ENCODE measurements around the gene NLRP4.

The NLRP4 gene, protein sequence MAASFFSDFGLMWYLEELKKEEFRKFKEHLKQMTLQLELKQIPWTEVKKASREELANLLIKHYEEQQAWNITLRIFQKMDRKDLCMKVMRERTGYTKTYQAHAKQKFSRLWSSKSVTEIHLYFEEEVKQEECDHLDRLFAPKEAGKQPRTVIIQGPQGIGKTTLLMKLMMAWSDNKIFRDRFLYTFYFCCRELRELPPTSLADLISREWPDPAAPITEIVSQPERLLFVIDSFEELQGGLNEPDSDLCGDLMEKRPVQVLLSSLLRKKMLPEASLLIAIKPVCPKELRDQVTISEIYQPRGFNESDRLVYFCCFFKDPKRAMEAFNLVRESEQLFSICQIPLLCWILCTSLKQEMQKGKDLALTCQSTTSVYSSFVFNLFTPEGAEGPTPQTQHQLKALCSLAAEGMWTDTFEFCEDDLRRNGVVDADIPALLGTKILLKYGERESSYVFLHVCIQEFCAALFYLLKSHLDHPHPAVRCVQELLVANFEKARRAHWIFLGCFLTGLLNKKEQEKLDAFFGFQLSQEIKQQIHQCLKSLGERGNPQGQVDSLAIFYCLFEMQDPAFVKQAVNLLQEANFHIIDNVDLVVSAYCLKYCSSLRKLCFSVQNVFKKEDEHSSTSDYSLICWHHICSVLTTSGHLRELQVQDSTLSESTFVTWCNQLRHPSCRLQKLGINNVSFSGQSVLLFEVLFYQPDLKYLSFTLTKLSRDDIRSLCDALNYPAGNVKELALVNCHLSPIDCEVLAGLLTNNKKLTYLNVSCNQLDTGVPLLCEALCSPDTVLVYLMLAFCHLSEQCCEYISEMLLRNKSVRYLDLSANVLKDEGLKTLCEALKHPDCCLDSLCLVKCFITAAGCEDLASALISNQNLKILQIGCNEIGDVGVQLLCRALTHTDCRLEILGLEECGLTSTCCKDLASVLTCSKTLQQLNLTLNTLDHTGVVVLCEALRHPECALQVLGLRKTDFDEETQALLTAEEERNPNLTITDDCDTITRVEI

DNA sequence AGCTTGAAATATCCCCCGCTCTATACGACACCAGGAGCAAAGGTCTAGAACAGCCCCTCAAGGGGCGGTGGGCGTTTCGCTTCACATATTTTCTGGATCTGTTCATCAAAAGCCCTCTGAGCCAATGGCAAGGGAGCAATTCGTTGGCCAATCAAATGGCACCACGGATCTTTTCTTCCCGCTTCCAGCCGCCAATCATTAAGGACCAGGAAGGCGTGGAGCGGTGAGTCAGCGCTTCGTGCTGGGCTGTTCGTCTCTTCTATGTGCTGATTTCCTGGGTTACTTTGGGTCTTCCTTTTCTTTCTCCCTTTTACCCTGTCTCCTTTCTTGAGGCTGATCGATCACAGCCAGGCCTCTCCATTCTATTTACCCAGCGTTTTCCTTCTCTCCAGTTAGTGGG is at the start of gene NLRP4:
TSS of gene NLRP4 (plus strand) at position 201 of the 400 bp plus-strand sequence. CDS start 15,541 bp downstream, outside the sequence.
- no peak for DNase-seq

DNA sequence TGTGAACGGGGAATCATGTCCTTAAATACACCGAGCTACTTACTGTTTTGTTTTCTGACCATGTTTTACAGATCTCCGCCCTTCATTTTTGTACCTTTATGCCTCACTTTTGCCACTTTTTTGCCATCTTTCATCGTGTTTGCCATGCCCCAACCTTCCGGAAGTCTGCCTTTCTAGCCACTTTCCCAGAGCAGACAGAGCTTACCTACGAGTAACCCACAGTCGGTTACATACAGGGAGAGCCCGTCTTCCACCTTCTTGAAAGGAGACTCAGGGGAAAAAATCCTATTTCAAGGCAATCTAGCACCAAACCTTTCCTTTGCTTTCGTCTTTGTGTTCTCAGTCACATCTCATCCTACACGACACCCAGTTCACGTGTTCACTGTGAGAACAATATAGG is 41.3 kb upstream of the NLRP4 start:
- DNase-seq, result no peak

DNA sequence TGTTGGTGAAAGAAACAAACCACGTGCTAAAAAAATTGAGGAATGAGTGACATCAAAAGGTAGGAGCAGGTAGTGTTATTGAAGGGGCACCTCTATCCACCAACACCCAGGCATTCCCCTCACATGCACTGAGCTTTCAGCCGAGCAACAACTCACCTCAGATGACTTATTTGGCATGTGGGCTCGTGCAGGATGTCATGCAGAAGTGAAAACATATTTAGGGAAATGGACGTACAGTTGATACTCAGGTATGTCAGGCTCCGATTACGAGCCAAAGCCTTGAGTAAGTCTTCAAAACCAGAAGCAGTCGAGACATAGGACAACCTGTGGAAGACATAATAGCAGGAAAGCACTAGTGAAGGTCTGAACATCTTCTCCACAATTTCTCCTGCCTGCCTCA is 34.9 kb upstream of the NLRP4 start:
- no peak for DNase-seq

DNA sequence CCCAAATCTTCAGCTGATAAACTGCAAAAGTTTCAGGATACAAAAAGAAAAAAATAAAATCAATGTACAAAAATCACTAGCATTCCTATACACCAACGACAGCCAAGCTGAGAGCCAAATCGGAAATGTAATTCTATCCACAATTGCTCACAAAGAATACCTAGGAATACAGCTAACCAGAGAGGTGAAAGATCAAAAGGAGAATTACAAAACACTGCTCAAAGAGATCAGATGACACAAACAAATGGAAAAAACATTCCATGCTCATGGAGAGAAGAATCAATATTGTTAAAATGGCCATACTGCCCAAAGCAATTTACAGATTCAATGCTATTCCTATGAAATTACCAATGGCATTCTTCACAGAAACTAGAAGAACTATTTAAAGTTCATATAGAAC is 34.1 kb upstream of the NLRP4 start:
- DNase-seq, result no peak

DNA sequence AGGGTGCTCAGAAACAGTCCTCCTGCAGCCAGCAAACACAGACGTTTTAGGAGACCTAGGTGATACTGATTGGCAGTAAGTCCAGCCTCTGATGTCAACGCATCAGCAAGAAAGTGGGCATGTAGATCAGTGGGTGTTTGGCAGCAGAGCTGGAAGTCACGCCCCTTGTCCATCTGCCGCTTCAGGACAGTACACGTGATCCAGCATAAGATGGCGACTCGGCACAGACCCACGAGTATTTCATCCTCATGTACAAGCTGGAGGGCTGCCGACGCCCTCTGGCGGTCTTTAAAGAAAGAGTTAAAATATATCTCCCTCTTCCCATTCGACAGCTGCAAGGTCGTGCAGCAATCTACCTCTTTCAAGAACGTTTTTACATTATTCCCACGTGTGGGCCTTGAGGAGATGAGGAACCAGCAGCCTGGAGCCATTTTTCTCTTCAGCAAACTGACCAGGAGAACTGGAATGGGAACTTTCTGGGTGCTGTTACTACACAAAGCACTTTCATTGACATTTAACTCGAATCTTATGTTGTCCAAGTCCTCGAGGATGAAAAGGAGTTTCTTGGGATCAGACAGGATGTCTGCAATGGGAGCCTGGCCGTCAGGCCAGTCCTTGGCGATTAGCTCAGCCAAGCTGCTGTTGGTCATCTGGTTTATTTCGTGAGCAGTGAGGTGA is 26.8 kb upstream of the NLRP4 start:
- peak; percentile 39 to 50 for DNase-seq

DNA sequence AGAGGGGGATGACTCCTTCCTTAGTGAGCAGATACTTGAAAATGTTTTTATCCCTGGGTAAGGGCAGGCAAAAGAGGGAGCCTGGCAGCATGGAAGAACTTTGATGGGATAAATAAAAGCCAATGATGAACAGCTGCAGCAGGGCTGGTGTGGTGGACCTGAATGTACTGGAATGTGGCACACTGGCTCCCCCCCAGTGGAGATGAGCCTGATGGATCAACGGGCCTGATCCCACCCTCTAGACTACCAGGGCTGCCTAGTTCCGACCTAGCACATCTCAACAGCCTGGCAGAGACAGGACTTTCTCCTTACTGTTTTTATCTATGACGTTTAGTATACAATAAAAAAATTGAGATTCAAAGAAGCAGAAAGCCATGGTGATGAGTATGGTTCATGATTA is 25.0 kb upstream of the NLRP4 start:
- DNase-seq, result no peak

DNA sequence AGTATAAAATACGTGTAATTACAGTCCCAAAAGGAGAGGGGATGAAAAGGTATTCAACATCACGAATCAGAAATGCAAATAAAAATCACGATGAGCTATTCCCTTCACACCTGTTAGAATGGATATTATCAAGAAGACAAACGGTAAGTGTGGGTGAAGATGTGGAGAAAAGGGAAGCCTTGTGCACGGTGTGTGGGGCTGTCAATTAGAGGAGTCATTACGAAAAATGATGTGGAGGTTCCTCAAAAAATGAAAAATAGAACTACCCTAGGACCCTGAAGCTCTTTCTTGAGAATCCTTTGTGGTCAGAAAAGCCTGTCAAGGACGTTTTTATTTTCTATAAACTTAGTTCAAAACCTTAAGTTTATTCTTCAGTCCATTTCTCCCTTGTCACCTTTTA is 23.9 kb upstream of the NLRP4 start:
- DNase-seq, result no peak

DNA sequence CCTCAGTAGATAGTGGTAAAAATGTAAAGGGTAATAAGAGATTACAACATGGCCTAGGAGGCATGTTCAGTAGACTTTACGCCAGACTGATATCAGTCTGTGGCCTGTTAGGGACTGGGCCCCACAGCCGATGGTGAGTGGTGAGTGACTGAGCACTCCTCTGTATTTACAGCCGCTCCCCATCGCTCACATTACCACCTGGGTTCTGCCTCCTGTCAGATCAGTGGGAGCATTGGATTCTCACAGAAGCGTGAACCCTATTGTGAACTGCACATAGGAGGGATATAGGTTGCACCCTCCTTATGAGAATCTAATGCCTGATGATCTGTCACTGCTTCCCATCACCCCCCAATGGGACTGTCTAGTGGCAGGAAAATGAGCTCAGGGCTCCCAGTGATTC is 22.4 kb upstream of the NLRP4 start:
- no peak for DNase-seq

DNA sequence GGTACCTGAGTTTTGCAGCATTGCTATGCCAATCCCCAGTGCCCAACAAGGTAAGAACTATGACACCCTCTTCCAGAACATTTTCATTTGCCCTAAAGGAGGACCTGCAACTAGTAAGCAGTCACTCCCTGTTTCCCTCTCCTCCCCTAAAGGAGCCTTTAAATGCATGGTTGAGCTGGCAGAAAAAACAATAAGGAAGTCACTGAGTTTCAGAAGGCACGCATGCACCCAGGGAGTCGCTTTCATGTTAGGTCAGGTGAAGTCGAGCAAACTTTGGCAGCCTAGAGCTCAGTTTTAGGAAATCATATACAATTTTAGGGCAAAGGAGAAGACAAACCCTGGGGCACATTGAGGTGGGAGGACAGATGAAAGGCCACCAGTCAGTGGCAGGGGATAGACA is 16.3 kb upstream of the NLRP4 start:
- DNase-seq, result no peak

DNA sequence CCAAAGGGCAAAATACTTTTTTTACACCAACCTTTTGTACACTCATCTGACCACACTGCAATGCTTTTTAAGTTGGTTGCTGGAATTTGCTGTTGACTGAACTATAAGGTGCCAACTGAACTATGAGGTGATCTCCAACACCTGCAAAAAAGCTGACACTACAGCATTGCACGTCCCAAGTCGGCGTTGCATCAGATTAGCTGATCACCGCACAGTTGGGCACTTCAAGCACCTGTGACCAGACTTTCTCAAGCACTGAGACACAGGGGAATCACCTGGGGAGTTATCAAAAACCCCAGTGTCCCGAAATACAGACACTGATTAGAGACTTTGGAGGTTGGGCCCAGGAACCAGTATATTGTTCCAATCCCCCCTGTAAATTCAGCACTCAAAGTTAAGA is 5.7 kb upstream of the NLRP4 start:
- no peak for DNase-seq

DNA sequence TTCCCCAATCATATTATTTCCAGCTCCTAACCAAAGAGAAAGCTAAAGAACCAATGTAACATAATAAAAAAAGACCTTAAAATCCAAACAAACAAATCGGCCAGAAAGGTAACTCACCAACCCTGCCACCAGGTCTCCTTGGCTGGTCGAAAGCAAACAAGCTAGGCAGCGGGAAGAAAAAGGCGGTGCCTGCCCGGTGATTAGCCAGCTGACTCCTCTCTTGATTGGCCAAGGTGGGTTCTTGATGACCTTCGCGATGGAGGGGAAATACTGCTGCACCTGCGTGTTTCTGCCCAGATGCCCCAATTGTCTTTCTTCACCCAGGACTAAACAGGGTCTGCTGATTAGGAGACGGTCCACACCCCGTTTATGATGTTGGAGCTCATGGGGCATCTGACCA is 4.5 kb upstream of the NLRP4 start, which contains the start of gene NLRP11:
TSS of gene NLRP11 (minus strand) at position 154 of the 400 bp plus-strand sequence. CDS start 13,825 bp downstream, outside the sequence.
- DNase-seq, result no peak

DNA sequence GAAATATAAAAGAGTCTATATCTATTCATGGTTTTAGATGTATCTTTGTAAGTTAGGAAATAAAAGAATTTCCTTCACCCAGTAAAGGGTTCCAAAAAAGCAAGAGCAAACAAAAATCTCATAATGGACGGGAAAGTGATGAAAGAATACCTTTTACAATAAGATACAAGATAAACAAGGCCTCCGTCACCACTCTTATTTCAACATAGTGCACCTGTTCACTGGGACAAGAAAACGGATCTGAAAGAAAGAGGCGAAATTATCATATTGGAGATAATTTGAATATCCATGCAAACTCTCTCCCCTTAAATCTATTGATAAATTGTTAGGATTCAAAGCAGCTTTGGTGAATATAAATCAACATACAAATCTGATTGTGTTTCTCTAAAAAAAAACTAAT is 3.7 kb upstream of the NLRP4 start:
- DNase-seq, result no peak

DNA sequence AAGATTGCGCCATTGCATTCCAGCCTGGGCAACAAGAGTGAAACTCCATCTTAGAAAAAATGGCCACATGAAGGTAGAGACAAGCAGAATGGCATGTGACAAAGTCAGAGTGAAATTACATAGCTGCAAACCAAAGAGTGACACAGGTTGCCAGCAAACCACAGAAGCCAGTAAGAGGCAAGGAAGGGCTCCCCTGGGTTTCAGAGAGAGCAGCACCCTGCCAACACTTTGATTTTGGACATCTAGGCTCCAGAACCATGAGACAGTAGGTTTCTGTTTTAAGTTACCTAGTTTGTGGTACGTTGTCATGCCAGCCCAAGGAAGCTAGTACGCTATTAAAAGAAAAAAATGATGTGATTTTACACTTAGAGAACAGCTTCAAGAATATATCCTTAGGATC is 1.9 kb downstream of the NLRP4 start:
- no peak for DNase-seq

DNA sequence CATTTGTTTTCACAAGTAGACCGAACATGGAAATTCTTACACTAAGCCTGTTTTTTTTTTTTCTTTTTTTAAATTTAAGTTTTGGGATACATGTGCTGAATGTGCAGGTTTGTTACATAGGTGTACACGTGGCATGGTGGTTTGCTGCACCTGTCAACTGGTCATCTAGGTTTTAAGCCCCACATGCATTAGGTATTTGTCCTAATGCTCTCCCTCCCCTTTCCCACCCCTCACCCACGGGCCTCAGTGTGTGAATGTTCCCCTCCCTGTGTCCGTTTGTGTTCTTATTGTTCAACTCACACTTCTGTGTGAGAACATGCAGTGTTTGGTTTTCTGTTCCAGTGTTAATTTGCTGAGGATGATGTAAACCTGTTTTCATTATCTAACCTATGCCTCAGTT is 2.6 kb downstream of the NLRP4 start:
- no peak for DNase-seq

DNA sequence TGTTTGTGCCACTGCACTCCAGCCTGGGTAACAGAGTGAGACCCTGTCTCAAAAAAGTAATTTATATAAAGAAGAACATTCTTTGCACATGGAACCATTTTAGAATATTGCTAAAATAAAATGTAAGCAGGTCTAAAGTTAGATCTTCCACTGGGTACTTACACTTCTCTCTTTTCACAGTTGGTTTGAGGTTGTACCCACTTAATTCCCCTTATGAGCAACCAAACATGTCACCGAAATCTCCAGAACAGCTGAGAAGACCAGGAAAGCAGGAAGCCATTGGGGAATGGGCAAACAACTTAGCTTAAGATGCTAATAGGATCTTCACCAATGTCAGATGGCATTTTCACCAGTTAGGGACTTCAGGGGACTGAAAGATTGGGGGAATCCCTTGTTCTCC is 18.8 kb downstream of the NLRP4 start:
- no peak for DNase-seq

DNA sequence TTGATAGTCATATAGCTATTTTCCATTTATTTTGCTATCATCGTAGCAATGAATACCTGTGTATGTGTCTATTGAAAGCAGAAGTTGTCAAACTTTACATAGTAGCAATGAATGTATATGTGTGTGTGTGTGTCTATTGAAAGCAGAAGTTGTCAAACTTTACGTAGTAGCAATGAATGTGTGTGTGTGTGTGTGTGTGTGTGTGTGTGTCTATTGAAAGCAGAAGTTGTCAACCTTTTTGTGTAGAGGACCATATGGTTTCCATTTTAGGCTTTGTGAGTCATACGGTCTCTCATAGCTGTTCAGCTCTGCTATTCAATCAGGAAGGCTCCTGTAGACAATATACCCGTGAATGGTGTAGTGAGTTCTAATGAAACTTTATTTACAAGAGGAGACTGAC is 20.8 kb downstream of the NLRP4 start:
- no peak for DNase-seq

DNA sequence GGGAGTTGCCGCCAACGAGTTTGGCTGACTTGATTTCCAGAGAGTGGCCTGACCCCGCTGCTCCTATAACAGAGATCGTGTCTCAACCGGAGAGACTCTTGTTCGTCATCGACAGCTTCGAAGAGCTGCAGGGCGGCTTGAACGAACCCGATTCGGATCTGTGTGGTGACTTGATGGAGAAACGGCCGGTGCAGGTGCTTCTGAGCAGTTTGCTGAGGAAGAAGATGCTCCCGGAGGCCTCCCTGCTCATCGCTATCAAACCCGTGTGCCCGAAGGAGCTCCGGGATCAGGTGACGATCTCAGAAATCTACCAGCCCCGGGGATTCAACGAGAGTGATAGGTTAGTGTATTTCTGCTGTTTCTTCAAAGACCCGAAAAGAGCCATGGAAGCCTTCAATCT is 21.6 kb downstream of the NLRP4 start:
- DNase-seq, result no peak

DNA sequence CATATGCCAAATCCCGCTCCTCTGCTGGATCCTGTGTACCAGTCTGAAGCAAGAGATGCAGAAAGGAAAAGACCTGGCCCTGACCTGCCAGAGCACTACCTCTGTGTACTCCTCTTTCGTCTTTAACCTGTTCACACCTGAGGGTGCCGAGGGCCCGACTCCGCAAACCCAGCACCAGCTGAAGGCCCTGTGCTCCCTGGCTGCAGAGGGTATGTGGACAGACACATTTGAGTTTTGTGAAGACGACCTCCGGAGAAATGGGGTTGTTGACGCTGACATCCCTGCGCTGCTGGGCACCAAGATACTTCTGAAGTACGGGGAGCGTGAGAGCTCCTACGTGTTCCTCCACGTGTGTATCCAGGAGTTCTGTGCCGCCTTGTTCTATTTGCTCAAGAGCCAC is 22.1 kb downstream of the NLRP4 start:
- DNase-seq, result no peak

DNA sequence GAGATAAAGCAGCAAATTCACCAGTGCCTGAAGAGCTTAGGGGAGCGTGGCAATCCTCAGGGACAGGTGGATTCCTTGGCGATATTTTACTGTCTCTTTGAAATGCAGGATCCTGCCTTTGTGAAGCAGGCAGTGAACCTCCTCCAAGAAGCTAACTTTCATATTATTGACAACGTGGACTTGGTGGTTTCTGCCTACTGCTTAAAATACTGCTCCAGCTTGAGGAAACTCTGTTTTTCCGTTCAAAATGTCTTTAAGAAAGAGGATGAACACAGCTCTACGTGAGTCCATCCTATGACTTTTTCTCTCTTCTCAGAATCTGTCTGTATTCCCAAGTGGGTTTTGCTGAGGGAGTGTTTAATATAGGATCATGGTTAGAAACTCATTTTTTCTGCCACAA is 22.6 kb downstream of the NLRP4 start:
- no peak for DNase-seq

DNA sequence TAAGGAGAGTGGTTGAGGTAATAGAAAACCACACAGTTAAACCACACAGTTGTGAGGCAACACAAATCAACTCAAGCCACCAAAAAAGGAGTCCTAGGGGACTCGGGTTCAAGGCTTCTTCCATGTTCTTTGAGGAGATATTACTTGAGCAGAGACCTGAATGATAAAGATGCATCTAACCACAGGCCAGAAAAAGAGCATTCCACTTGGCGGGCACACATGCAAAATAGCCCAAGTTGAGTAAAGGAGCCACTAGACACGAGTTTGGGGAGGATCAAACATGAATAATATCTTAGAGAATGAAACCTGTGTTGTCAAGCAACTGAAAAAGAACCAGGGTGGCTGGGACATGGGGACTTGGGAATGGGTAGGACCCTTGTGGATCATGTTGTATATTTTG is 30.2 kb downstream of the NLRP4 start:
- no peak for DNase-seq

DNA sequence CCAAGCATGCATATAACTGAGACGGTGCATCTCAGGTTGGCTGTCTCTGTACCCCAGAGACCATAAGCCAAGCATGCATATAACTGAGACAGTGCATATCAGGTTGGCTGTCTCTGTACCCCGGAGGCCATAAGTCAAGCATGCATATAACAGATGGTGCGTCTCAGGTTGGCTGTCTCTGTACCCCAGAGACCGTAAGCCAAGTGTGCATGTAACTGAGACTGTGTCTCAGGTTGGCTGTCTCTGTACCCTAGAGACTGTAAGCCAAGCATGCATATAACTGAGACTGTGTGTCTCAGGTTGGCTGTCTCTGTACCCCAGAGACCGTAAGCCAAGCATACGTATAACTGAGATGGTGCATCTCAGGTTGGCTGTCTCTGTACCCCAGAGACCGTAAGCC is 30.8 kb downstream of the NLRP4 start:
- DNase-seq, result no peak

DNA sequence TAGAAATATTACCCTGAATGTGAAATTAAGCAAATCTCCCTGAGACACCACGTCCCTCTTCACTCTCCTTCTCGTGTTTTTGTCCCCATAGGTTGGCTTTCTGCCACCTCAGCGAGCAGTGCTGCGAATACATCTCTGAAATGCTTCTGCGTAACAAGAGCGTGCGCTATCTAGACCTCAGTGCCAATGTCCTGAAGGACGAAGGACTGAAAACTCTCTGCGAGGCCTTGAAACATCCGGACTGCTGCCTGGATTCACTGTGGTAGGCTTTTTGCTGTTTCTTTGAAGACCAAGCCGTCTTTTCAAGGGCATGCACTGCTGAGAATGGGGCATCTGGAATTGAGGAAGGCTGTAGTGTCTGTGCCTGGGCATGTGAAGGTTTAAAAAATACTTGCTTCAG is 34.4 kb downstream of the NLRP4 start:
- no peak for DNase-seq

DNA sequence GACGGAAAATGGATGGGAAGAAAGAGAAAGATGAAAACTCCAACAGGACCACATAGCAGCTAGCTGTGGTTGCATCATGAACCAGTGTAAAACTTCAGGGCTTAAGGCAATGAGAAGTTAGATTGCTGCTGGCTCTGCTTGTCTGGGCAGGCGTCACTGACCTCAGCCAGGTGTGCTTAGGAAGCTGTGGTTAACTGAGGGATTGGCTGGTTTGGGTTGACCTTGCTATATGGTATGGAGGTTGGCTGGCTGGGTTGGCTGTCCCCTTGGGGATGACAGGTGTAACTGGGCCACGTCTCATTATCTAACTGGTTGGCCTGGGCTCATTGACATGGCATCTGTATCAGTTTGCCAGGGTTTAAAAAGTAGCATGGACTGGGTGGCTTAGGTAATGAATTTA is 40.9 kb downstream of the NLRP4 start:
- no peak for DNase-seq
